A673 (cell line): Measurements from ENCODE around the gene SRSF5. TPM values are rescaled to one million over a fixed set of nuclear protein-coding genes. Genes with fewer than 3 reads are reported as not detected.
"Not testable (repeated sequence)": the region's sequence is repeated elsewhere in the genome, so short reads cannot be mapped to it uniquely, and the experiment has no call there.

ENCODE experiments used
- Bru-seq: library from RNA; stranded (reverse); fragments of 400-500 nt; gene quantifications from one replicate; lab custom pipeline; 2021; lab: Mats Ljungman, UMichigan
- BruChase-seq, 2 experiments: library from RNA; stranded (reverse); fragments of 400-500 nt; gene quantifications; one replicate each; lab custom pipeline; 2021; lab: Mats Ljungman, UMichigan
- BruUV-seq: library from RNA; stranded (reverse); fragments of 400-500 nt; replicated peaks from 2 replicates; lab custom pipeline; 2021; lab: Mats Ljungman, UMichigan
- CTCF ChIA-PET: fragments of 300-600 bp; sonication (Branson Sonifier 250); formaldehyde crosslinking; loops from one replicate; lab custom pipeline; 2022; ENCODE audit warnings: antibody characterized with exemption; lab: Charles Lee
- POLR2A ChIA-PET: fragments of 300-600 bp; sonication (Branson Sonifier 250); formaldehyde crosslinking; loops from one replicate; lab custom pipeline; 2022; ENCODE audit warnings: antibody characterized with exemption; ENCODE audit not compliant: low non-redundant PET; lab: Charles Lee
- DNase-seq: peaks from one replicate; pipeline ENCODE4 v3.0.0-alpha.2; 2015; ENCODE audit warnings: low spot score
- H3K27ac ChIP-seq: fragments of 200-600 bp; sonication (generic); 2 replicates; pipeline ENCODE4 v1.5.1; 2016; ENCODE audit warnings: mixed run types, low read depth, mild to moderate bottlenecking, mixed read lengths, antibody characterized with exemption, low read length; ENCODE audit not compliant: poor library complexity, severe bottlenecking
- H3K27me3 ChIP-seq: fragments of 200-600 bp; sonication (generic); replicated peaks from 2 replicates; pipeline ENCODE4 v1.6.1; 2017; ENCODE audit warnings: mixed run types, low read depth, mild to moderate bottlenecking, mixed read lengths, antibody characterized with exemption, low read length; ENCODE audit not compliant: insufficient read depth, poor library complexity
- H3K36me3 ChIP-seq: fragments of 200-600 bp; sonication (generic); 2 replicates; pipeline ENCODE4 v1.6.1; 2016; ENCODE audit warnings: mixed run types, mild to moderate bottlenecking, mixed read lengths, antibody characterized with exemption, low read length; ENCODE audit not compliant: insufficient read depth, poor library complexity, severe bottlenecking
- H3K4me1 ChIP-seq: fragments of 200-600 bp; sonication (generic); 2 replicates; pipeline ENCODE4 v1.6.1; 2017; ENCODE audit warnings: mixed run types, mild to moderate bottlenecking, mixed read lengths, antibody characterized with exemption, low read length; ENCODE audit not compliant: insufficient read depth, poor library complexity, severe bottlenecking
- H3K4me3 ChIP-seq: fragments of 200-600 bp; sonication (generic); 2 replicates; pipeline ENCODE4 v1.5.1; 2016; ENCODE audit warnings: low read depth, mixed run types, mild to moderate bottlenecking, mixed read lengths, low read length; ENCODE audit not compliant: poor library complexity, severe bottlenecking
- H3K9me3 ChIP-seq: fragments of 200-600 bp; sonication (generic); 2 replicates; pipeline ENCODE4 v1.6.1; 2016; ENCODE audit warnings: mixed run types, low read depth, mild to moderate bottlenecking, mixed read lengths, antibody characterized with exemption, low read length; ENCODE audit not compliant: poor library complexity, severe bottlenecking
- CTCF ChIP-seq: fragments of 300-800, 200-600 bp; sonication (generic); conservative IDR thresholded peaks from 2 replicates; pipeline ENCODE4 v1.5.1; 2017; ENCODE audit warnings: low read depth, mild to moderate bottlenecking, antibody characterized with exemption, low read length, moderate library complexity, mixed read lengths
- EZH2 ChIP-seq: fragments of 200-600 bp; sonication (generic); IDR thresholded peaks from 2 replicates; pipeline ENCODE4 v1.6.1; 2017; ENCODE audit warnings: borderline replicate concordance, low read depth, mild to moderate bottlenecking, mixed read lengths, antibody characterized with exemption, low read length; ENCODE audit not compliant: poor library complexity, severe bottlenecking
- intact Hi-C: fragments of 100-400 bp; cut with micrococcal nuclease; formaldehyde crosslinking; loops from one replicate; pipeline ENCODE4 v1.10.0; 2022; ENCODE audit not compliant: unreplicated experiment
- long read RNA-seq: library from polyadenylated mRNA; stranded (forward); transcript quantifications from one replicate; pipeline ENCODE4 v2.0.0, GENCODE V29; 2022
- total RNA-seq: library from RNA; stranded (reverse); gene quantifications from 2 replicates; pipeline ENCODE4 v1.2.3, GENCODE V29; 2021

SRSF5 gene
- total RNA-seq (324 and 338 TPM in 2 replicates), Bru-seq, nascent RNA (percentile 88 among the genes with signal in this experiment), BruChase-seq, experiment 1, labeled RNA remaining after a 2-hour chase (percentile 94 among the genes with signal in this experiment), BruChase-seq, experiment 2, labeled RNA remaining after a 6-hour chase (percentile 76 among the genes with signal in this experiment)
- long read RNA-seq, transcript SRSF5-217 (8 exons, 1,500 nt) = major isoform, 88 of 283 reads
- long read RNA-seq, transcript SRSF5-207 (6 exons, 3,044 nt) = minor isoform, 15 of 283 reads
- long read RNA-seq, transcript SRSF5-201 (8 exons, 1,638 nt) = minor isoform, 15 of 283 reads
- long read RNA-seq, partial matches to known transcripts = 29 of 283 reads
- long read RNA-seq, other reads (novel, unspliced or antisense) = 130 of 283 reads

- CTCF ChIA-PET = no interaction called here
- POLR2A ChIA-PET = interaction anchor here (0.6 to 0.7 kb wide), 4 partner anchors 13 to 174 kb away, joined by 4 to 12 read pairs (median 6); no protein-coding TSS in a partner anchor
- peaks cover 19% of the 10 kb centered on the region for H3K4me1 ChIP-seq
- peak within 1 kb of the TSS; percentile 82 for H3K4me3 ChIP-seq
- peak; percentile 96 for DNase-seq
- intact Hi-C loops = no loop called here
- peak within 1 kb of the TSS; percentile 99 for H3K27ac ChIP-seq
- TF ChIP-seq CTCF = no peak
- TF ChIP-seq EZH2 = no peak
- peaks cover 43% of the 10 kb centered on the region for H3K36me3 ChIP-seq
- H3K27me3 ChIP-seq = no peaks in the 10 kb centered on the region
- no TSS peak for BruUV-seq
- H3K9me3 ChIP-seq = no peaks in the 10 kb centered on the region
Observed at GRCh38 chr14:69766984-69767368, at the start of gene SRSF5. SRSF5 (plus strand) TSS chr14:69767142; CDS start chr14:69768157, 1,015 bp downstream.

DNA sequence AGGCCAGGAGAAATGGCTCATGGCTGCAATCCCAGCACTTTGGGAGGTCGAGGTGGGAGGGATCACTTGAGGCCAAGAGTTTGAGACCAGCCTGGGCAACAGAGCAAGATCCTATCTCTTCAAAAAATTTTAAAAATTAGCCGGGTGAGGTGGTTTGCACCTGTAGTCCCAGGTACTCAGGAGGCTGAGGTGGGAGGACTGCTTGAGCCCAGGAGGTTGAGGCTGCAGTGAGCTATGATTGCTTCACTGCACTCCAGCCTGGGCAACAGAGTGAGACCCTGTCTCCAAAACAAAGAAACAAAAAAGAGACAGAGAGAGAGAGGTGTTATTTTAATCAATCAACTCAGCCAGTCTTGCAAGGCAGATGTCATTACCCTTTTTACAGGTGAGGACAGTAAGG lies 48.3 kb upstream of the SRSF5 start:
- BruUV-seq, POLR2A ChIA-PET: not testable (repeated sequence)

DNA sequence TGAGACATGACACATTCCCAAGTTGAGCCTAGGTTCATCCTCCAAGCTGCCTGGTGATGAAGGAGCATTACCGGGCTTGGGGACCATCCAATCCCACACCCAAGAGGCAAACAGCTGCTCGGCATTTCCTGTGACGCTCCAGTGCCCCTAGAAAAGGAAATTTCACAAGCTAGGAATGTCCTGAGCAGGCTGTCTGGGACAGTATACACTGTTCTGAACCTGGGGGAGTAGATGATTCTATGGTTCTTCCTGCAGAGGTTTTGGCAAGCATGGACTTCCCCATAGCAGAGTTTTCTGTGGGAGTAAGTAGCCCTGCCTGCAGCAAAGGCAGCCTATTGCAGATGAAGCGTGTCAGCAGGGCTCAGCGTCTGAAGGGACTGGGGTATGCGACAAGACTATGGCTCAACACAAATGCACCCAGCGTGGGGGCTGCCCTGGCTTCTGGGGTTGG lies 47.4 kb upstream of the SRSF5 start:
- DNase-seq = peak; percentile 71
- ChIA-PET POLR2A (interaction anchor here (0.6 to 0.7 kb wide), 3 partner anchors 54 to 171 kb away, joined by 3 to 5 read pairs (median 4); no protein-coding TSS in a partner anchor), CTCF (no interaction called here)
- intact Hi-C loops = no loop called here
- Histone ChIP-seq H3K27ac (peak overlapping the region; percentile 66), H3K27me3 (no peaks in the 10 kb centered on the region), H3K4me1 (peaks cover 28% of the 10 kb centered on the region), H3K9me3 (no peaks in the 10 kb centered on the region), H3K36me3 (no peaks in the 10 kb centered on the region), H3K4me3 (no peak overlapping the region)
- no TSS peak for BruUV-seq
- TF ChIP-seq EZH2 = no peak

More for the DNA sequence above, 48.3 kb upstream of the SRSF5 start:
- DNase-seq, H3K27me3 ChIP-seq, intact Hi-C loops, H3K4me3 ChIP-seq, H3K27ac ChIP-seq, H3K9me3 ChIP-seq, CTCF ChIA-PET, H3K36me3 ChIP-seq: not testable (repeated sequence)
- H3K4me1 ChIP-seq = peaks cover 35% of the 10 kb centered on the region

- DNase-seq = no peak
- no peaks in the 10 kb centered on the region for H3K9me3 ChIP-seq
- H3K4me3 ChIP-seq = no peak overlapping the region
- ChIA-PET POLR2A (no interaction called here), CTCF (no interaction called here)
- no TSS peak for BruUV-seq
- no peak overlapping the region for H3K27ac ChIP-seq
- TF ChIP-seq CTCF (no peak), EZH2 (no peak)
- no peaks in the 10 kb centered on the region for H3K36me3 ChIP-seq
- no peaks in the 10 kb centered on the region for H3K27me3 ChIP-seq
- intact Hi-C loops = loop anchor here (10.0 kb wide), 1 partner anchor 476 kb away; no protein-coding TSS in a partner anchor
- H3K4me1 ChIP-seq = peaks cover 26% of the 10 kb centered on the region
Observed at GRCh38 chr14:69720912-69721311, 46.0 kb upstream of the SRSF5 start.
